ENCODE measurements around the gene PLCD1. TPM values are rescaled to one million over a fixed set of nuclear protein-coding genes. Genes with fewer than 3 reads are reported as not detected.

The PLCD1 gene
- total and polyA plus RNA-seq, 2 of the 8 experiments (the other 6 are each of a cell fraction or from before 2014, with no cell fraction given) = 15.3 to 19.2 TPM

DNA sequence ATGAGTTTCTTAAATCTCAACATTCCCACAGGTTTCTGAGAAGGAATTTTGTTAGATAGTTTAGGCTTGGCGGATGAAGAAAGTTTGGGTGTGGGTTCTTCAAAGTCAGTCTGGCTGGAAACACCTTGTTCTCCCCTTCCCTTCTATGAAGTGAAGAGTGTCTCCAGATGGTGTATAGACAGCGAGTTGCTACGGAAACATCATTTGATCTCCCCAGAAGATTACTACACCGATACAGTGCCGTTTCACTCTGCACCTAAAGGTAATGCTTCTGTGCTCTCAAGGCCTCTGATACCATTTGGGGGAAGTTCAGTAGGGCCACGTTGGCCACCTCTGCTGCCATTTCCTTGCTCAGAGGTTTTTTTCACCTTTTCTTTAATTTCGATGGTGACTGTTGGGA is 30.1 kb upstream of the PLCD1 start:
- WGBS, 2 experiments (ENCODE audit: extremely low coverage in 1 of 2, insufficient coverage in 1 of 2, insufficient read length in 1 of 2, insufficient replicate concordance in 2 of 2, low coverage in 1 of 2, low lambda C conversion rate in 2 of 2, missing lambda C conversion rate in 1 of 2) = 89% methylated on average over 7 of the region's 7 CpGs; no CpG with 5 or more reads in 1 of the 2 experiments
- H3K4me3 ChIP-seq (ENCODE audit: extremely low read depth in 1 of 4, insufficient read depth in 2 of 4, low read depth in 3 of 4, low read length in 4 of 4) = no peak overlapping the region
- no peak overlapping the region for H3K56ac ChIP-seq (replicated peaks; ENCODE audit: insufficient read length, low read depth, low read length)
- H4K91ac ChIP-seq (replicated peaks; ENCODE audit: insufficient read length, low read length) = no peak overlapping the region
- H3K4ac ChIP-seq (replicated peaks; ENCODE audit: insufficient read length, low read depth, low read length) = no peak overlapping the region
- DNase-seq (ENCODE audit: low read depth in 1 of 2, low spot score in 2 of 2) (no peak), FAIRE-seq (no peak)
- no peaks in the 10 kb centered on the region for H3K79me1 ChIP-seq (ENCODE audit: low read depth, low read length)
- H3K23ac ChIP-seq (ENCODE audit: insufficient read length) = no peak overlapping the region
- H3K9ac ChIP-seq (replicated peaks in 1 of 4; ENCODE audit: extremely low read depth in 1 of 4, low read depth in 3 of 4, low read length in 3 of 4) = no peak overlapping the region
- no peak overlapping the region for H2BK15ac ChIP-seq (ENCODE audit: low read length)
- H3K9me3 ChIP-seq (ENCODE audit: insufficient read depth in 2 of 2, low read depth in 1 of 2, low read length in 1 of 2) = peaks cover 0 to 8% of the 10 kb centered on the region in 2 experiments; a peak in 2 of 4 replicates
- H2AFZ ChIP-seq (ENCODE audit: low read length) = no peak overlapping the region
- no peaks in the 10 kb centered on the region for H3K36me3 ChIP-seq (ENCODE audit: control insufficient read depth in 2 of 4, insufficient read depth in 4 of 4, low read length in 3 of 4)
- POLR2A ChIA-PET (ENCODE audit: partially characterized antibody) = no interaction called here
- no peaks in the 10 kb centered on the region for H3K4me1 ChIP-seq (replicated peaks in 1 of 4; ENCODE audit: control insufficient read depth in 3 of 4, insufficient read depth in 4 of 4, low read length in 3 of 4)
- no peak overlapping the region for H3K4me2 ChIP-seq (ENCODE audit: insufficient read depth in 1 of 2, low read depth in 2 of 2, low read length in 2 of 2)
- no peaks in the 10 kb centered on the region for H3K27me3 ChIP-seq (replicated peaks in 1 of 4; ENCODE audit: control insufficient read depth in 3 of 4, extremely low read depth in 1 of 4, insufficient read depth in 3 of 4, low read length in 3 of 4)
- no peaks in the 10 kb centered on the region for H3K79me2 ChIP-seq (ENCODE audit: control insufficient read depth in 1 of 2, insufficient read depth in 2 of 2, low read length in 2 of 2)
- H3K14ac ChIP-seq (ENCODE audit: insufficient read length) = no peak overlapping the region
- no peak overlapping the region for H3K18ac ChIP-seq (ENCODE audit: extremely low read depth, low read length)
- H4K5ac ChIP-seq (ENCODE audit: insufficient read length, low read depth, low read length) = no peak overlapping the region
- CTCF ChIA-PET (ENCODE audit: partially characterized antibody) = interaction anchor here (0.7 kb wide), 1 partner anchor 58 kb away, joined by 4 read pairs; no protein-coding TSS in a partner anchor
- H4K8ac ChIP-seq (ENCODE audit: extremely low read depth, insufficient read depth, low read length) = no peak overlapping the region
- H2BK12ac ChIP-seq (ENCODE audit: low read depth, low read length) = no peak overlapping the region
- no peak overlapping the region for H2BK120ac ChIP-seq (replicated peaks; ENCODE audit: low read depth, low read length)
- no peaks in the 10 kb centered on the region for H4K20me1 ChIP-seq (replicated peaks in 1 of 2; ENCODE audit: control insufficient read depth in 1 of 2, insufficient read depth in 2 of 2, low read length in 2 of 2)
- H2AK5ac ChIP-seq (ENCODE audit: low read depth, low read length) = no peak overlapping the region
- no peak overlapping the region for H2BK20ac ChIP-seq (ENCODE audit: low read length)
- H3K23me2 ChIP-seq (ENCODE audit: low read depth, low read length) = 0 out of 2 replicates have a peak, but pooled peaks cover 2% of the 10 kb centered on the region
- H3K27ac ChIP-seq (ENCODE audit: low read depth, low read length) = no peak overlapping the region
- H2BK5ac ChIP-seq (ENCODE audit: low read depth, low read length) = no peak overlapping the region
- TF ChIP-seq SIRT6 (IDR thresholded peaks at IDR 0.05; ENCODE audit: low read length) (no peak), EZH2 (IDR thresholded peaks at IDR 0.05; ENCODE audit: low read depth, low read length, severe bottlenecking) (no peak), SAP30 (IDR thresholded peaks at IDR 0.05; ENCODE audit: insufficient read depth, insufficient replicate concordance, low read length) (no peak), POU5F1 (IDR thresholded peaks at IDR 0.05; ENCODE audit: low read depth, low read length) (no peak), EGR1 (IDR thresholded peaks at IDR 0.05; ENCODE audit: borderline replicate concordance, low read depth, low read length) (no peak), JUN (IDR thresholded peaks at IDR 0.05; ENCODE audit: low read depth, low read length) (no peak), CREB1 (IDR thresholded peaks at IDR 0.05) (no peak), HDAC2 (IDR thresholded peaks at IDR 0.05; ENCODE audit: borderline replicate concordance in 1 of 2, low read depth in 2 of 2, low read length in 2 of 2) (no peak), BACH1 (IDR thresholded peaks at IDR 0.05; ENCODE audit: low read length) (no peak), KDM4A (IDR thresholded peaks at IDR 0.05; ENCODE audit: low read depth, low read length, severe bottlenecking) (no peak), KDM5A (IDR thresholded peaks at IDR 0.05; ENCODE audit: low read length) (no peak), RBBP5 (IDR thresholded peaks at IDR 0.05; ENCODE audit: borderline replicate concordance, low read depth, low read length) (no peak), CHD2 (IDR thresholded peaks at IDR 0.05; ENCODE audit: low read length) (no peak)
- TF ChIP-seq, protein P1, sequence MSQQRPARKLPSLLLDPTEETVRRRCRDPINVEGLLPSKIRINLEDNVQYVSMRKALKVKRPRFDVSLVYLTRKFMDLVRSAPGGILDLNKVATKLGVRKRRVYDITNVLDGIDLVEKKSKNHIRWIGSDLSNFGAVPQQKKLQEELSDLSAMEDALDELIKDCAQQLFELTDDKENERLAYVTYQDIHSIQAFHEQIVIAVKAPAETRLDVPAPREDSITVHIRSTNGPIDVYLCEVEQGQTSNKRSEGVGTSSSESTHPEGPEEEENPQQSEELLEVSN (IDR thresholded peaks at IDR 0.05) = no peak
